Osteocyte (in vitro differentiated cells): ENCODE data around the gene CCDC167. TPM values are rescaled to one million over a fixed set of nuclear protein-coding genes. Genes with fewer than 3 reads are reported as not detected.

Experiments
- DNase-seq: peaks from one replicate; pipeline ENCODE4 v3.0.0; 2021; ENCODE audit warnings: mixed read lengths; ENCODE audit not compliant: unreplicated experiment; ENCODE audit errors: extremely low spot score
- H3K27ac Mint-ChIP-seq: one replicate; pipeline ENCODE4 v1.8.0; 2021; ENCODE audit warnings: mild to moderate bottlenecking, mixed read lengths; ENCODE audit not compliant: unreplicated experiment
- H3K27me3 Mint-ChIP-seq: one replicate; pipeline ENCODE4 v1.8.0; 2021; ENCODE audit warnings: mixed read lengths; ENCODE audit not compliant: unreplicated experiment
- H3K36me3 Mint-ChIP-seq: one replicate; pipeline ENCODE4 v1.8.0; 2021; ENCODE audit warnings: mixed read lengths; ENCODE audit not compliant: unreplicated experiment
- H3K4me1 Mint-ChIP-seq: one replicate; pipeline ENCODE4 v1.8.0; 2021; ENCODE audit warnings: mixed read lengths; ENCODE audit not compliant: unreplicated experiment
- H3K4me3 Mint-ChIP-seq: one replicate; pipeline ENCODE4 v1.8.0; 2021; ENCODE audit warnings: mild to moderate bottlenecking, moderate library complexity, mixed read lengths; ENCODE audit not compliant: unreplicated experiment
- H3K9me3 Mint-ChIP-seq: one replicate; pipeline ENCODE4 v1.8.0; 2021; ENCODE audit warnings: mixed read lengths; ENCODE audit not compliant: unreplicated experiment
- CTCF ChIP-seq: fragments of 200-600 bp; sonication (generic); IDR thresholded peaks from 2 replicates; pipeline ENCODE4 v1.5.0; 2021; ENCODE audit warnings: antibody characterized with exemption, mild to moderate bottlenecking, moderate library complexity
- total RNA-seq: library from RNA; stranded (reverse); gene quantifications from 2 replicates; pipeline ENCODE4 v1.2.1, GENCODE V29; 2021

Gene CCDC167
- total RNA-seq, 1 donor from 2014 or later = 23.0 TPM

- no peaks in the 10 kb centered on the region for H3K9me3 Mint-ChIP-seq
- H3K27ac Mint-ChIP-seq = peak overlapping the region; percentile 70
- DNase-seq = no peak
- no peak overlapping the region for H3K4me3 Mint-ChIP-seq
- no peaks in the 10 kb centered on the region for H3K27me3 Mint-ChIP-seq
- peaks cover 4% of the 10 kb centered on the region for H3K36me3 Mint-ChIP-seq
- TF ChIP-seq CTCF = peak; percentile 43
- H3K4me1 Mint-ChIP-seq = peaks cover 18% of the 10 kb centered on the region
These were observed 9.9 kb downstream of the CCDC167 start for GRCh38 chr6:37489697-37490336.

- no peaks in the 10 kb centered on the region for H3K27me3 Mint-ChIP-seq
- H3K9me3 Mint-ChIP-seq = no peaks in the 10 kb centered on the region
- no peak for TF ChIP-seq CTCF
- DNase-seq = no peak
- no peak overlapping the region for H3K4me3 Mint-ChIP-seq
- peaks cover 18% of the 10 kb centered on the region for H3K4me1 Mint-ChIP-seq
- H3K36me3 Mint-ChIP-seq = peaks cover 4% of the 10 kb centered on the region
- no peak overlapping the region for H3K27ac Mint-ChIP-seq
These were observed 11.2 kb downstream of the CCDC167 start for GRCh38 chr6:37488476-37488875.

GRCh38 chr6:37487591-37488380, 11.9 kb downstream of the CCDC167 start:
- peaks cover 18% of the 10 kb centered on the region for H3K4me1 Mint-ChIP-seq
- no peaks in the 10 kb centered on the region for H3K9me3 Mint-ChIP-seq
- H3K27ac Mint-ChIP-seq = no peak overlapping the region

GRCh38 chr6:37486121-37486839, 13.4 kb downstream of the CCDC167 start:
- peaks cover 19% of the 10 kb centered on the region for H3K4me1 Mint-ChIP-seq
- no peak for DNase-seq

More at GRCh38 chr6:37487591-37488380, 11.9 kb downstream of the CCDC167 start:
- Mint-ChIP-seq H3K4me3 (no peak overlapping the region), H3K36me3 (peaks cover 5% of the 10 kb centered on the region), H3K27me3 (no peaks in the 10 kb centered on the region)
- DNase-seq = no peak
- TF ChIP-seq CTCF = no peak

More at GRCh38 chr6:37486121-37486839, 13.4 kb downstream of the CCDC167 start:
- Mint-ChIP-seq H3K4me3 (no peak overlapping the region), H3K27me3 (no peaks in the 10 kb centered on the region), H3K36me3 (peaks cover 13% of the 10 kb centered on the region), H3K27ac (no peak overlapping the region), H3K9me3 (no peaks in the 10 kb centered on the region)
- no peak for TF ChIP-seq CTCF
